Measurements from ENCODE around the gene RAP2B.

Gene RAP2B

GRCh38 chr3:153169793-153170383 lies 7.9 kb downstream of the RAP2B start:
- Histone ChIP-seq H3K27ac (replicated peaks) (no peak overlapping the region), H3K4me3 (replicated peaks; ENCODE audit: insufficient read depth, low read length) (no peak overlapping the region), H3K27me3 (ENCODE audit: insufficient read depth, poor library complexity, severe bottlenecking) (no peaks in the 10 kb centered on the region)
- no peak for DNase-seq (ENCODE audit: low read depth in 1 of 2, low spot score in 1 of 2)
- TF ChIP-seq REST (IDR thresholded peaks at IDR 0.05; ENCODE audit: insufficient replicate concordance, low read depth): no peak
- TF ChIP-seq POLR2AphosphoS5 (IDR thresholded peaks at IDR 0.05; ENCODE audit: low read depth): no peak
- 0 out of 2 replicates have a peak, but pooled peaks have one; percentile 18 for TF ChIP-seq SPI1 (IDR thresholded peaks at IDR 0.05; ENCODE audit: borderline replicate concordance, low read depth)

- Histone ChIP-seq H3K4me3 (replicated peaks; ENCODE audit: insufficient read depth, low read length) (no peak overlapping the region), H3K27me3 (ENCODE audit: insufficient read depth, poor library complexity, severe bottlenecking) (no peaks in the 10 kb centered on the region), H3K27ac (replicated peaks) (no peak overlapping the region)
- TF ChIP-seq GABPA (IDR thresholded peaks at IDR 0.05; ENCODE audit: low read depth): no peak
- DNase-seq (ENCODE audit: low read depth in 1 of 2, low spot score in 1 of 2): no peak
Measured at GRCh38 chr3:153171256-153171655, 9.2 kb downstream of the RAP2B start.

- no peak for TF ChIP-seq CTCF (IDR thresholded peaks at IDR 0.05; ENCODE audit: insufficient read depth, low read length)
- no peak for TF ChIP-seq SPI1 (IDR thresholded peaks at IDR 0.05; ENCODE audit: borderline replicate concordance, low read depth)
- TF ChIP-seq REST (IDR thresholded peaks at IDR 0.05; ENCODE audit: insufficient replicate concordance, low read depth): no peak
- TF ChIP-seq GABPA (IDR thresholded peaks at IDR 0.05; ENCODE audit: low read depth): no peak
- no peak for TF ChIP-seq POLR2AphosphoS5 (IDR thresholded peaks at IDR 0.05; ENCODE audit: low read depth)
- Histone ChIP-seq H3K4me3 (replicated peaks; ENCODE audit: insufficient read depth, low read length) (no peak overlapping the region), H3K27ac (replicated peaks) (no peak overlapping the region), H3K27me3 (ENCODE audit: insufficient read depth, poor library complexity, severe bottlenecking) (no peaks in the 10 kb centered on the region)
- no peak for DNase-seq (ENCODE audit: low read depth in 1 of 2, low spot score in 1 of 2)
Measured at GRCh38 chr3:153171918-153172317, 9.9 kb downstream of the RAP2B start.

- no peak for DNase-seq (ENCODE audit: low read depth in 1 of 2, low spot score in 1 of 2)
- Histone ChIP-seq H3K4me3 (replicated peaks; ENCODE audit: insufficient read depth, low read length) (no peak overlapping the region), H3K27me3 (ENCODE audit: insufficient read depth, poor library complexity, severe bottlenecking) (no peaks in the 10 kb centered on the region), H3K27ac (replicated peaks) (no peak overlapping the region)
- TF ChIP-seq REST (IDR thresholded peaks at IDR 0.05; ENCODE audit: insufficient replicate concordance, low read depth) (no peak), CTCF (IDR thresholded peaks at IDR 0.05; ENCODE audit: insufficient read depth, low read length) (no peak), GABPA (IDR thresholded peaks at IDR 0.05; ENCODE audit: low read depth) (no peak), SPI1 (IDR thresholded peaks at IDR 0.05; ENCODE audit: borderline replicate concordance, low read depth) (no peak), POLR2AphosphoS5 (IDR thresholded peaks at IDR 0.05; ENCODE audit: low read depth) (no peak)
Measured at GRCh38 chr3:153172796-153173757, 11.1 kb downstream of the RAP2B start.

All from HL-60 (cell line).